ENCODE measurements around the gene BOD1L1.

GRCh38 chr4:13567125-13567524, 60.4 kb downstream of the BOD1L1 start:
- TF ChIP-seq POLR2AphosphoS5 (IDR thresholded peaks at IDR 0.05; ENCODE audit: insufficient read depth in 1 of 2, low read depth in 1 of 2) (no peak), CTCF (IDR thresholded peaks at IDR 0.05) (no peak), POLR2A (IDR thresholded peaks at IDR 0.05) (no peak)
